NT2/D1 (cell line): Measurements from ENCODE around the gene HACD2.

Experiments
- SUZ12 ChIP-seq: IDR thresholded peaks from 2 replicates; pipeline ENCODE4 v1.6.1; 2011; ENCODE audit not compliant: insufficient read length, insufficient read depth; ENCODE audit errors: extremely low read depth
- YY1 ChIP-seq: IDR thresholded peaks from 2 replicates; pipeline ENCODE4 v1.6.1; 2011; ENCODE audit not compliant: insufficient read length, insufficient read depth
- ZNF274 ChIP-seq: IDR thresholded peaks from 2 replicates; pipeline ENCODE4 v1.6.1; 2011; ENCODE audit warnings: mild to moderate bottlenecking, low read depth, low read length

GRCh38 chr3:123444023-123444422 lies 140.8 kb downstream of the HACD2 start:
- TF ChIP-seq ZNF274 = no peak
- TF ChIP-seq YY1 = no peak
- no peak for TF ChIP-seq SUZ12
